Activated CD8-positive, alpha-beta memory T cell treated with anti-CD3 and anti-CD28 coated beads for 36 hours (primary cell): ENCODE measurements around the gene TRIM72. TPM values are rescaled to one million over a fixed set of nuclear protein-coding genes. Genes with fewer than 3 reads are reported as not detected.

ENCODE experiments used
- CTCF ChIA-PET: fragments of 350-600 bp; sonication (Branson Sonifier 250); formaldehyde crosslinking; loops from one replicate; lab custom pipeline; 2021; ENCODE audit warnings: antibody characterized with exemption; lab: Charles Lee
- POLR2A ChIA-PET: fragments of 350-600 bp; sonication (Branson Sonifier 250); formaldehyde crosslinking; loops from one replicate; lab custom pipeline; 2021; ENCODE audit warnings: antibody characterized with exemption; lab: Charles Lee
- total RNA-seq, 2 experiments: library from RNA; stranded (reverse); gene quantifications; one replicate each; pipeline ENCODE4 v1.2.3, GENCODE V29; 2021

TRIM72 gene
- total RNA-seq, 2 experiments from 2014 or later = not detected

GRCh38 chr16:31200821-31201568 lies 12.9 kb upstream of the TRIM72 start:
- POLR2A ChIA-PET = interaction anchor here (0.5 to 2.6 kb wide), 6 partner anchors 9 to 498 kb away, joined by 3 to 13 read pairs (median 4); partner anchors contain the start of genes FUS and TRIM72

GRCh38 chr16:31201582-31202413 lies 12.1 kb upstream of the TRIM72 start:
- CTCF ChIA-PET = interaction anchor here (0.6 to 2.8 kb wide), 8 partner anchors 12 to 240 kb away, joined by 3 to 11 read pairs (median 4); no protein-coding TSS in a partner anchor
- POLR2A ChIA-PET = interaction anchor here (0.5 to 2.6 kb wide), 10 partner anchors 8 to 497 kb away, joined by 3 to 13 read pairs (median 4); partner anchors contain the start of genes FUS, RUSF1 and TRIM72

More at GRCh38 chr16:31200821-31201568, 12.9 kb upstream of the TRIM72 start:
- CTCF ChIA-PET = interaction anchor here (0.6 to 2.8 kb wide), 7 partner anchors 11 to 240 kb away, joined by 3 to 11 read pairs (median 4); no protein-coding TSS in a partner anchor

GRCh38 chr16:31202414-31203375 lies 11.2 kb upstream of the TRIM72 start, which contains the start of gene PYCARD:
Gene PYCARD, minus strand, starts transcription at chr16:31202760. Its CDS starts 70 bp downstream, at chr16:31202690.
- POLR2A ChIA-PET = interaction anchor here (0.5 to 2.6 kb wide), 8 partner anchors 9 to 305 kb away, joined by 3 to 13 read pairs (median 4); partner anchors contain the start of genes FUS, RUSF1 and TRIM72
- CTCF ChIA-PET = interaction anchor here (1.1 to 2.8 kb wide), 5 partner anchors 13 to 180 kb away, joined by 3 to 11 read pairs (median 6); no protein-coding TSS in a partner anchor

GRCh38 chr16:31204871-31205666 lies 8.8 kb upstream of the TRIM72 start:
- POLR2A ChIA-PET = interaction anchor here (0.6 kb wide), 1 partner anchor 672 kb away, joined by 4 read pairs; no protein-coding TSS in a partner anchor

GRCh38 chr16:31206776-31207175 lies 7.1 kb upstream of the TRIM72 start:
- ChIA-PET POLR2A (interaction anchor here (1.0 kb wide), 1 partner anchor 25 kb away, joined by 3 read pairs; no protein-coding TSS in a partner anchor), CTCF (no interaction called here)

More at GRCh38 chr16:31204871-31205666, 8.8 kb upstream of the TRIM72 start:
- CTCF ChIA-PET = no interaction called here

GRCh38 chr16:31213342-31213741 lies 577 bp upstream of the TRIM72 start:
- ChIA-PET POLR2A (interaction anchor here (0.7 kb wide), 1 partner anchor 12 kb away, joined by 3 read pairs; no protein-coding TSS in a partner anchor), CTCF (no interaction called here)

GRCh38 chr16:31214708-31215286 lies 878 bp downstream of the TRIM72 start:
- ChIA-PET CTCF (interaction anchor here (1.0 to 2.2 kb wide), 2 partner anchors 13 to 205 kb away, joined by 3 to 10 read pairs; partner anchors contain the start of gene PYCARD), POLR2A (interaction anchor here (0.6 to 1.5 kb wide), 3 partner anchors 13 to 77 kb away, joined by 4 to 6 read pairs (median 5); no protein-coding TSS in a partner anchor)

GRCh38 chr16:31215287-31216162 lies 1.6 kb downstream of the TRIM72 start:
- ChIA-PET CTCF (interaction anchor here (2.2 kb wide), 1 partner anchor 14 kb away, joined by 10 read pairs; the partner anchor contains the start of gene PYCARD), POLR2A (interaction anchor here (0.6 to 1.5 kb wide), 2 partner anchors 32 to 78 kb away, joined by 4 to 5 read pairs; no protein-coding TSS in a partner anchor)

GRCh38 chr16:31216422-31217135 lies 2.7 kb downstream of the TRIM72 start, which contains the start of gene PYDC1:
Gene PYDC1, minus strand, starts transcription at chr16:31217135. Its CDS starts 107 bp downstream, at chr16:31217028.
- POLR2A ChIA-PET = interaction anchor here (0.5 to 0.7 kb wide), 3 partner anchors 15 to 143 kb away, joined by 3 to 4 read pairs (median 3); partner anchors contain the start of gene PYCARD
- CTCF ChIA-PET = interaction anchor here (0.6 to 2.2 kb wide), 3 partner anchors 9 to 229 kb away, joined by 3 to 10 read pairs (median 3); partner anchors contain the start of gene PYCARD

- POLR2A ChIA-PET = interaction anchor here (0.5 to 0.6 kb wide), 2 partner anchors 143 to 259 kb away, joined by 3 to 4 read pairs; no protein-coding TSS in a partner anchor
- CTCF ChIA-PET = interaction anchor here (0.9 kb wide), 1 partner anchor 228 kb away, joined by 3 read pairs; no protein-coding TSS in a partner anchor
Observed at GRCh38 chr16:31217136-31217530, 3.2 kb downstream of the TRIM72 start.

- POLR2A ChIA-PET = no interaction called here
- CTCF ChIA-PET = no interaction called here
Observed at GRCh38 chr16:31219154-31219741, 5.3 kb downstream of the TRIM72 start.

GRCh38 chr16:31221357-31222160 lies 7.6 kb downstream of the TRIM72 start:
- POLR2A ChIA-PET = no interaction called here

GRCh38 chr16:31223044-31223443 lies 9.1 kb downstream of the TRIM72 start:
- POLR2A ChIA-PET = no interaction called here
- CTCF ChIA-PET = no interaction called here

More at GRCh38 chr16:31221357-31222160, 7.6 kb downstream of the TRIM72 start:
- CTCF ChIA-PET = interaction anchor here (0.6 kb wide), 1 partner anchor 97 kb away, joined by 3 read pairs; no protein-coding TSS in a partner anchor
